Stimulated activated effector memory CD8-positive, alpha-beta T cell treated with anti-CD3 and anti-CD28 coated beads, Interleukin-12 subunit alpha, Interleukin-12 subunit beta, amount 100 ng/mL, for 72 hours (primary cell): ENCODE results near the gene CDK19.

Experiments
- ATAC-seq: fragments of 150-1000 bp; cut with Tn5 transposase; 2 replicates; pipeline ENCODE4 v1.10.0; 2021
- DNase-seq, 2 donors: peaks; one replicate each; pipeline ENCODE4 v3.0.0; 2021 to 2022; ENCODE audit warnings: low spot score in 2 of 2
- H3K27ac Mint-ChIP-seq: one replicate; pipeline ENCODE4 v1.8.0; 2022; ENCODE audit warnings: mild to moderate bottlenecking, mixed read lengths
- H3K36me3 Mint-ChIP-seq: one replicate; pipeline ENCODE4 v1.8.0; 2022; ENCODE audit warnings: mild to moderate bottlenecking, mixed read lengths
- H3K4me1 Mint-ChIP-seq: one replicate; pipeline ENCODE4 v1.8.0; 2022; ENCODE audit warnings: mixed read lengths
- H3K4me3 Mint-ChIP-seq: one replicate; pipeline ENCODE4 v1.8.0; 2022; ENCODE audit warnings: mild to moderate bottlenecking, mixed read lengths
- H3K9me3 Mint-ChIP-seq: one replicate; pipeline ENCODE4 v1.8.0; 2022; ENCODE audit warnings: mixed read lengths

The CDK19 gene

GRCh38 chr6:110708295-110708950 lies 106.8 kb downstream of the CDK19 start:
- Mint-ChIP-seq H3K36me3 (peaks cover 5% of the 10 kb centered on the region), H3K4me1 (no peaks in the 10 kb centered on the region), H3K27ac (no peak overlapping the region), H3K9me3 (no peaks in the 10 kb centered on the region), H3K4me3 (no peak overlapping the region)
- ATAC-seq (no peak), DNase-seq (no peak)

DNA sequence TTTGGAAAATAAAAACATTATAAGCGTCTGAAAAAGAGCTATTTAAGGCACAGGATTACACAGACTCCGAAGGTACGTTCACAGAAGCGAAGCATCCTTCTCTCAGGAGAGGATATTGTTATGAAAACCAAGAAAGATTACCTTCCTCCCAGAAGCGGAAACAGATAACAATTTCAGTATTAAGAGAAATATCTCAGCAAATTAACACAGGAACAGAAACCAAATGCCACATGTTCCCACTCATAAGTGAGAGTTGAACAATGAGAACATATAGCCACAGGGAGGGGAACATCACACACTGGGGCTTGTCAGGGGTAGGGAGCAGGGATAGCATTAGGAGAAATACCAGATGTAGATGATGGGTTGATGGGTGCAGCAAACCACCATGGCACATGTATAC lies 109.7 kb downstream of the CDK19 start:
- DNase-seq (no peak), ATAC-seq (no peak)
- H3K27ac Mint-ChIP-seq, result no peak overlapping the region
- H3K9me3 Mint-ChIP-seq, result no peaks in the 10 kb centered on the region
- H3K36me3 Mint-ChIP-seq, result no peaks in the 10 kb centered on the region
- H3K4me3 Mint-ChIP-seq, result no peak overlapping the region
- no peaks in the 10 kb centered on the region for H3K4me1 Mint-ChIP-seq

DNA sequence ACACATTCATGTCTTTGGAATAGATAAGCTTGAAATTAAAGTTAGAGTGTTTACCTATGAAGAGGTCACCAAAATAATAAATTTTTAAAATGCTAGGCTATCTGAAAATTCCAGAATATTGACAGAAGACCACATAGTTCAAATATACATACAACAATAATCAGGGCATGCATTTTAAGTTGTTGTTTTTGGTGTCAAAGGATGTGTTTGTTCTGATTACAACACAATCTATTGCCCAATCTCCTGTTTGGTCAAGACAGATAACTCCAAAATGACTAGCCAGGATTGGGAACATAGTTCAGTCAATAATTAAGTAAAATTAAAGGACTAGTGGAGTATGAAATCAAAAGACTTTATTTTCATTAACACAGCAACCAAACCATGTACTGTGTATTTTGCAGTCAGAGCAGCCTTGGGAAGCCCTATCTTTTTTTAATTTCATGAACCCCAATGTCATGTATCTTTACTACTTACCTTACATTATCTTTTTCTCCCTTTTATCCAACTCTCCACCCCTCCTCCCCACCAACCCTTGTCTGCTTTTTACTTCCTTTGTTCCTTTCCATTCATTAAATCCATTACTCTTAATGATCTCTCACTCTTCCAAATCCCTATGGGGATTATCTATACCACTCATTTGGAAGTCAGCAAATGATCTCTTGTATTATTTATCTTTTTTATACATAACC lies 111.2 kb downstream of the CDK19 start:
- Mint-ChIP-seq H3K4me3 (no peak overlapping the region), H3K4me1 (no peaks in the 10 kb centered on the region), H3K9me3 (no peaks in the 10 kb centered on the region), H3K36me3 (no peaks in the 10 kb centered on the region), H3K27ac (no peak overlapping the region)
- DNase-seq (no peak), ATAC-seq (no peak)

DNA sequence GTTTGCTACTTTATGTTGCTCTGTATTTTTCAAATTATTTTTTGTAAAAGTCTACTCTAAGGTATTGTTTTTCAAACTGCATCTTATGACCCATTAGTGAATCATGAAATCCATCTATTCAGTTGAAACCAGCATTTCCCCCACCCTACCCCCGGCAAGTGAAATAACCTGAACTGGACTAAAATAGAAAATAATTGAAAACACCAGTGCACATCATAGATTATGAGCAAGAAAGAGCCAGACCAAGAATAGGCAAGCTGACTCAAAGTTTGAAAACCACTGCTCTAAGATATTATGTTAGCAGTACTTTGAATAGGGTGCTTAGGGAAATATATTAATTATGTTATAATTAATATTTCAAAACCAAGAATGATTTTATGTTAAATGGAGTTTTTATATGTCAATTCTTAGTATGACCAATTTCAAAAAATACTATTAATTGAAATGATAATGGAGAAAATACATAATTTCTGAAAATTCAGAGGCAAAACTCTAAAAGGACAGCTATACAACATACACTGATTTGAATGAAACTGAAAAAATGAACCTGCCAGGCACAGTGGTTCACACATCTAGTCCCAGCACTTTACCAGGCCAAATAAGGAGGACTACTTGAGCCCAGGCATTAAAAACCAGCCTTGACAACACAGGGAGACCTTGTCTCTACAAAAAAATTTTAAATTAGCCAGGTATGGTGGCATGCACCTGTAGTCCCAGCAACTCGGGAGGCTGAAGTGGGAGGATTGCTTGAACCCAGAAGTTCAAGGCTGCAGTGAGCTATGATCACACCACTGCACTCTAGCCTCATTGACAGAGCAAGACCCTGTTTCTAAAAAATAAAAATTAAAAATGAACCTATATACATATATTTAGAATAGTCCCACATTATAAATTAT lies 112.0 kb downstream of the CDK19 start:
- H3K9me3 Mint-ChIP-seq, result no peaks in the 10 kb centered on the region
- ATAC-seq (peak; percentile 50), DNase-seq (no peak)
- no peak overlapping the region for H3K27ac Mint-ChIP-seq
- H3K4me3 Mint-ChIP-seq, result no peak overlapping the region
- H3K4me1 Mint-ChIP-seq, result no peaks in the 10 kb centered on the region
- H3K36me3 Mint-ChIP-seq, result no peaks in the 10 kb centered on the region

DNA sequence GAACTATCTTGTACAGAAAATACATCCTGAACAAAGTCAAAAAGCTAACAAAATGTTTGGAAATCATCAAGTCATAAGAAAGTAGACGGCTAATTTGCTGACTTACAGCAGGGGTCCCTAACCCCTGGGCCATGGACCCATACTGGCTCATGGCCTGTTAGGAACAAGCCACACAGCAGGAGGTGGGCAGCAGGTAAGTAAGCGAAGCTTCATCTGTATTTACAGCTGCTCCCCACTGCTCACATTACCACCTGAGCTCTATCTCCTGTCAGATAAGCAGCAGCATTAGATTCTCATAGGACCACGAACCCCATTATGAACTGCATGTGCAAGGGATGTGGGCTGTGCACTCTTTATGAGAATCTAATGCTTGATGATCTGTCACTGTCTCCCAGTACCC lies 115.5 kb downstream of the CDK19 start:
- Mint-ChIP-seq H3K36me3 (no peaks in the 10 kb centered on the region), H3K9me3 (no peaks in the 10 kb centered on the region), H3K27ac (no peak overlapping the region), H3K4me1 (no peaks in the 10 kb centered on the region), H3K4me3 (no peak overlapping the region)
- DNase-seq (no peak), ATAC-seq (no peak)

DNA sequence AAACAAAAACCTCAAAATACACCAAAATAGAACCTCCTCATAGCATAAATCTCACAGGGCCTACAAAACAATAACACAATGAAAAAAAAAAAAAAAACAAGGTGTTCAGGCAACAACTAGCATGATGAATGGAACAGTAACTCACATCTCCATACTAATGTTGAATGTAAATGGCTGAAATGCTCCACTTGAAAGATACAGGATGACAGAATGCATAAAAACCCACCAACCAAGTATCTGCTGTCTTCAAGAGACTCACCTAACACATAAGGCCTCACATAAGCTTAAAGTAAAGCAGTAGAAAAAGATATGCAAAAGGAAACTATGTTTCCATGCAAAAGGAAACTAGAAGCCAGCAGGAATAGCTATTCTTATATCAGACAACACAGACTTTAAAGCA lies 121.3 kb downstream of the CDK19 start:
- Mint-ChIP-seq H3K27ac (no peak overlapping the region), H3K9me3 (no peaks in the 10 kb centered on the region), H3K4me3 (no peak overlapping the region), H3K36me3 (no peaks in the 10 kb centered on the region), H3K4me1 (peaks cover 11% of the 10 kb centered on the region)
- no peak for DNase-seq
- no peak for ATAC-seq

- Mint-ChIP-seq H3K4me1 (peaks cover 18% of the 10 kb centered on the region), H3K27ac (no peak overlapping the region), H3K4me3 (no peak overlapping the region), H3K9me3 (no peaks in the 10 kb centered on the region), H3K36me3 (no peaks in the 10 kb centered on the region)
- DNase-seq, result no peak
- ATAC-seq, result no peak
Measured at GRCh38 chr6:110693296-110693695, 122.0 kb downstream of the CDK19 start.

GRCh38 chr6:110690916-110691315 lies 124.4 kb downstream of the CDK19 start:
- H3K36me3 Mint-ChIP-seq, result no peaks in the 10 kb centered on the region
- H3K4me1 Mint-ChIP-seq, result peaks cover 32% of the 10 kb centered on the region
- no peak overlapping the region for H3K27ac Mint-ChIP-seq
- DNase-seq (no peak), ATAC-seq (no peak)
- H3K4me3 Mint-ChIP-seq, result no peak overlapping the region
- no peaks in the 10 kb centered on the region for H3K9me3 Mint-ChIP-seq

DNA sequence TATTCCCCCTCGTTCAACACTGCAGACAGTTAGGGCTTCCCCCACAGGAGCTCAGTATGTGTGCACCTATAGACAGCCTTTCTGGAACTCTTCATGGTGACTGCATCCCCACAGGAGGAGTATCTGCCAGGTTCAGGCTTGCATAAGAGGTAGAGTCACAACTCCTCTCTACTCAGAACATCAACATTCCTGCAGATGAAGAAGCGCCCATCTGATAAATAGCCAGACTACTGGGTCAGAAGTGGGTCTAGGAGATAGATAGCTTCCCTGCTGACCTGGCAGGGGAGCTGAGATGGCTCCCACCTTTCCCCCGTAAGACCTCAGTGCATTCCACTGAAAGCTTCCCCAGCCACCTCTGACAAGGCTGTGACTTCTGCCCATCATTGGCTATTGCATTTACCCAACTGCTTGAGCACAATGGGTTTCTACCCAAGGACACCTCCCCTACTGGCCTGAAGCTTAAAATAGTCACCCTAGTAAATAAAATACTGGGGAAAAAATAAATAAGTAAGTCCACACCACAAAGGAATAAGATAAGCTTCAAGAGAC lies 125.1 kb downstream of the CDK19 start:
- peak; percentile 16 for ATAC-seq
- Mint-ChIP-seq H3K4me3 (no peak overlapping the region), H3K27ac (no peak overlapping the region), H3K4me1 (peaks cover 32% of the 10 kb centered on the region), H3K36me3 (no peaks in the 10 kb centered on the region), H3K9me3 (no peaks in the 10 kb centered on the region)
- no peak for DNase-seq

DNA sequence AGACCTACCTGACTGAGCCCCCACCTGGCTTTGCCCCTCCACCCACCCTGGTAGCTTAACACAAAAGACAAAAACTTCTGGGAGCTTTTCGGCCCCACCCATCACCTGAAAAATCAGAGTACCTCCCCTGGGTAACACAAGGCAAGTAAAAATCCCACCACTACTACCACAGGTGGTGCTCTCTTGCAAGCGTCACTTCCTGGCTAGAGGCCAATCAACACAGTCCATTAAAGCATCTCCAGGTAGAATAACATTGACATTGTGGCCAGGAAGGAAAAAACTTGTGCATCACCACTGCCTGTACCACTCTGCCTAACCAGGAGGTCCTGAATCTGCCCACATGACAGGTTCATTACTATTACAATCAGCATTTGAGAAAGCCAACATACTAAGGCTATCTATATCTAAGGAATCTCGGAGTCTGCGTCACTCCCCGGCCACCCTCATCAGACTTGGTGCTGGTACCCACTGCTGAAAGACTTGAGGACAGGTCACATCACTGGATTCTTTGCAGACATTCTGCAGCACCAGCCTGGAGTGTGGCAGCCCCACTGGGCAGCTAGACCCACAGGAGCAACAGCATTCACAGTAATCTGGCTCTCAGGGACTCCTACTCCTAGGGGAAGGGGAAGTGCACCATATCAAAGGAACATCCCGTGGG lies 125.9 kb downstream of the CDK19 start:
- Mint-ChIP-seq H3K27ac (peak overlapping the region; percentile 80), H3K36me3 (no peaks in the 10 kb centered on the region), H3K9me3 (no peaks in the 10 kb centered on the region), H3K4me1 (peaks cover 32% of the 10 kb centered on the region), H3K4me3 (no peak overlapping the region)
- no peak for DNase-seq
- peak; percentile 60 for ATAC-seq

DNA sequence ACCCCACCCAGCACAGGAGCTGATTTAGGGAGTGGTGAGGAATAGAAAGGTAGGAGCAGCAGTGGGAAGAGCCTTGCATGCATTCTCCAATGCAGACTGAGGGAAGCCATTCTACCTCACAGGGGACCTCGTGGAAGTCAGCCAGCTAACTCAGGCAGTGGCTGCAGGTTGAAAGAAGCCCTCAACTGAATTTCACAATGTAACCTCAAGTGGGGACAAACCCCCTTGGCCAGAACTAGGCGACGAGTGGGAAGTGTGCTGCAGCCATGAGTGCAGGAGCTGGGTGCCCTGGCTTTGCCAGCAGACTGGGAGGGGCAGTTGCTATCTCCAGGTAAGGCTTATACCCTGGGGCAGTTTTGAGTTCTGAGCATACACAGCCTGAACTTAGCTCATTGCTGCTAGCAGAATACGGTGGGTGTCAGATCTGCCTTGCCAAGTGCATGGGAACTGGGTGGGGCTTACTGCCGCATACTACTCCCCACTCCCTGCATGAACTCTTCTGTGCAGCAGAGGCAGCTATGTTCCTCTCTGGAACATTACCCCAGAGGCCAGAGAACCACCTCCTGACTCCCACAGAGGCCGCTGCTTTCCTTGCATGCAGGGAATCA lies 126.5 kb downstream of the CDK19 start:
- Mint-ChIP-seq H3K9me3 (no peaks in the 10 kb centered on the region), H3K36me3 (no peaks in the 10 kb centered on the region), H3K4me3 (no peak overlapping the region), H3K27ac (peak overlapping the region; percentile 80), H3K4me1 (peaks cover 32% of the 10 kb centered on the region)
- DNase-seq (no peak), ATAC-seq (peak; percentile 49)

DNA sequence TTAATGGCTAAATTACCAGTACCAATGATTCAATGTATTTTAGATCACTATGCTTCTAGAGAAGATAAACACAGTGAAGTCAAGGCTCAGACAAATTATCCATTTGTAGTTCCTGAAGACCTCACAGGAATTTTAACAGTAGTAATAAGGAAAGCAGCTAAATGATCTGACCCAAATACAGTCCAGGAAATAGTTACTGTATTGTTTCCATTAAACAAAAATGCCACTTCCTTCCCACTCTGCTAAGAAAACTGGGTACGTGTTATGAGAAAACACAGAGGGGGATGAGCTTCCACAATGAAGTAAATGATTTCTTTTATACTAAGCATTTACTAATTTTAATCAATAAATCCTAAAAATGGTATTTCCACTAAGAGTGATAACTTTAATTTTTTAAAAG lies 127.9 kb downstream of the CDK19 start:
- Mint-ChIP-seq H3K36me3 (no peaks in the 10 kb centered on the region), H3K9me3 (no peaks in the 10 kb centered on the region), H3K4me3 (no peak overlapping the region), H3K4me1 (peaks cover 35% of the 10 kb centered on the region), H3K27ac (peak overlapping the region; percentile 80)
- ATAC-seq, result no peak
- no peak for DNase-seq

- Mint-ChIP-seq H3K27ac (no peak overlapping the region), H3K4me3 (no peak overlapping the region), H3K9me3 (no peaks in the 10 kb centered on the region), H3K4me1 (peaks cover 21% of the 10 kb centered on the region), H3K36me3 (no peaks in the 10 kb centered on the region)
- DNase-seq (no peak), ATAC-seq (no peak)
Measured at GRCh38 chr6:110683241-110683640, 132.0 kb downstream of the CDK19 start.

GRCh38 chr6:110682460-110682853 lies 132.8 kb downstream of the CDK19 start:
- Mint-ChIP-seq H3K4me3 (no peak overlapping the region), H3K36me3 (no peaks in the 10 kb centered on the region), H3K4me1 (peaks cover 13% of the 10 kb centered on the region), H3K27ac (peak overlapping the region; percentile 15), H3K9me3 (no peaks in the 10 kb centered on the region)
- ATAC-seq (peak; percentile 100), DNase-seq (peak; percentile 49 to 74)
